ENCODE data around the gene HAO2.
"Not testable (repeated sequence)": the region's sequence is repeated elsewhere in the genome, so short reads cannot be mapped to it uniquely, and the experiment has no call there.

Gene HAO2

DNA sequence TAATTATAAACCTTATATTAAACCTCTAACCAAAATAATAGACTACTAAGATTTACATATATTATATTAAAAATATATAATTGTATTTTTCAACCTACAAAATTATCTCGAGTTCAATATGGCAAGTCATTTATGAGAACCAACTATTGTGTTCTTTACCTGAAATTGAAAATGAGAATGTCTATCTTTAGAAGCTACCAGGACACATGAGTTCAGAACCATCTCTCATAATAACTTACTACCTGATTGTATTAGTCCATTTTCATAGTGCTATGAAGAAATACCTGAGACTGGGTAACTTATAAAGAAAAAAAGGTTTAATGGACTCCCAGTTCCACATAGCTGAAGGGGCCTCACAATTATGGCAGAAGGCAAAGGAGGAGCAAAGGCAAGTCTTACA is 6.8 kb downstream of the HAO2 start:
- H3K27me3 ChIP-seq (ENCODE audit: control insufficient read depth in 1 of 2, insufficient read depth in 2 of 2, low read length in 2 of 2) = no peaks in the 10 kb centered on the region
- no peak overlapping the region for H3K27ac ChIP-seq (ENCODE audit: low read depth, low read length)
- H3K9me3 ChIP-seq (ENCODE audit: control insufficient read depth in 1 of 2, low read length in 2 of 2) = no peaks in the 10 kb centered on the region
- no peak overlapping the region for H3K9ac ChIP-seq (ENCODE audit: low read depth in 1 of 2, low read length in 2 of 2)
- H3K4me3 ChIP-seq (ENCODE audit: low read depth in 1 of 2, low read length in 2 of 2) = no peak overlapping the region
- H3K4me1 ChIP-seq (ENCODE audit: control insufficient read depth in 1 of 2, insufficient read depth in 2 of 2, low read length in 2 of 2) = peaks cover 0 to 20% of the 10 kb centered on the region in 2 donors
- no peaks in the 10 kb centered on the region for H3K36me3 ChIP-seq (ENCODE audit: control insufficient read depth in 1 of 2, insufficient read depth in 2 of 2, low read length in 2 of 2)

DNA sequence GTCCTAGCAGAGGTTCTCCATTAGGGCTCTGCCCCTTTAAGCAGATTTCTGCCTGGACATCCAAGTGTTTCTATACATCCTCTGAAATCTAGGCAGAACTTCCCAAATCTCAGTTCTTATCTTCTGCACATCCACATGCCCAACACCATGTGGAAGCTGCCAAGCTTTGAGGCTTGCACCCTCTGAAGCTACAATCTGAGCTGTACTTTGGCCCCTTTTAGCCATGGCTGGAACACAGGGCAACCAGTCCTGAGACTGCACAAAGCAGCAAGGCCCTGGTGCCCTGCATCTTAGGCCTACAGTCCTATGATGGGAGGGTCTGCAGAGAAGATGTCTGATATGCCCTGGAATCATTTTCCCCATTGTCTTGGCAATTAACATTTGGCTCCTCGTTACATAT is 8.0 kb downstream of the HAO2 start:
- Histone ChIP-seq H3K27me3 (ENCODE audit: control insufficient read depth in 1 of 2, insufficient read depth in 2 of 2, low read length in 2 of 2) (no peaks in the 10 kb centered on the region), H3K27ac (ENCODE audit: low read depth, low read length) (no peak overlapping the region), H3K4me1 (ENCODE audit: control insufficient read depth in 1 of 2, insufficient read depth in 2 of 2, low read length in 2 of 2) (peaks cover 0 to 20% of the 10 kb centered on the region in 2 donors), H3K9ac (ENCODE audit: low read depth in 1 of 2, low read length in 2 of 2) (no peak overlapping the region), H3K4me3 (ENCODE audit: low read depth in 1 of 2, low read length in 2 of 2) (no peak overlapping the region), H3K9me3 (ENCODE audit: control insufficient read depth in 1 of 2, low read length in 2 of 2) (no peaks in the 10 kb centered on the region), H3K36me3 (ENCODE audit: control insufficient read depth in 1 of 2, insufficient read depth in 2 of 2, low read length in 2 of 2) (no peaks in the 10 kb centered on the region)

DNA sequence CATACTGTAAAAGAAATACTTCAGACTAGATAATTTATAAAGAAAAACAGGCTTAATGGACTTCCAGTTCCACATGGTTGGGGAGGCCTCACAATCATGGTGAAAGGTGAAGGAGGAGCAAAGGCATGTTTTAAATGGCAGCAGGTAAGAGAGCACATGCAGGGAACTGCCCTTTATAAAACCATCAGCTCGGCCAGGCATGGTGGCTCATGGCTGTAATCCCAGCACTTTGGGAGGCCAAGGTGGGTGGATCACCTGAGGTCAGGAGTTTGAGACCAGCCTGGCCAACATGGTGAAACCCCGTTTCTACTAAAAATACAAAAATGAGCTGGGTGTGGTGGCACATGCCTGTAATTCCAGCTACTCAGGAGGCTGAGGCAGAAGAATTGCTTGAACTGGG is 9.0 kb downstream of the HAO2 start:
- H3K36me3 ChIP-seq (ENCODE audit: control insufficient read depth in 1 of 2, insufficient read depth in 2 of 2, low read length in 2 of 2); H3K27me3 ChIP-seq (ENCODE audit: control insufficient read depth in 1 of 2, insufficient read depth in 2 of 2, low read length in 2 of 2); H3K27ac ChIP-seq (ENCODE audit: low read depth, low read length); H3K9me3 ChIP-seq (ENCODE audit: control insufficient read depth in 1 of 2, low read length in 2 of 2); H3K9ac ChIP-seq (ENCODE audit: low read depth in 1 of 2, low read length in 2 of 2); H3K4me3 ChIP-seq (ENCODE audit: low read depth in 1 of 2, low read length in 2 of 2): not testable (repeated sequence)
- H3K4me1 ChIP-seq (ENCODE audit: control insufficient read depth in 1 of 2, insufficient read depth in 2 of 2, low read length in 2 of 2) = peaks cover 0 to 14% of the 10 kb centered on the region in 2 donors

DNA sequence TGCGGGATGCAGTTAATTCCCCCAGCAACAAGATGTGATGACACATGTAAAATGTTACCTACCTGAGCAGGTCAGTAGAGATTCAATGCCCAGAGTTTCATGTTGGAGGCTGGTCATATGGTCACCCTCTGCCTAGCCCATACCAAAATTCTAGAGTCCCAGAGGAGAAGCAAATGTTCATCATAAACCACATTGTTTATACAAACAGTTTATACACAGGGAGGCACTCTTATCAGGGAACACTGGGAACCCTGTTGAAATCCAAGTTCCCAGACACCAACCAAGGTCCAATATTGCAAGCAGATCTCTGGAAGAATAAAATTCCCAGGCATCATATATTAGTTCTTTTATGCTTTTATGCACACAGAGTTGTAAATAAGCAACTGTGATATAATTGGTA is 10.5 kb downstream of the HAO2 start:
- Histone ChIP-seq H3K9me3 (ENCODE audit: control insufficient read depth in 1 of 2, low read length in 2 of 2) (no peaks in the 10 kb centered on the region), H3K27ac (ENCODE audit: low read depth, low read length) (no peak overlapping the region), H3K9ac (ENCODE audit: low read depth in 1 of 2, low read length in 2 of 2) (no peak overlapping the region), H3K4me3 (ENCODE audit: low read depth in 1 of 2, low read length in 2 of 2) (no peak overlapping the region), H3K36me3 (ENCODE audit: control insufficient read depth in 1 of 2, insufficient read depth in 2 of 2, low read length in 2 of 2) (no peaks in the 10 kb centered on the region), H3K4me1 (ENCODE audit: control insufficient read depth in 1 of 2, insufficient read depth in 2 of 2, low read length in 2 of 2) (peaks cover 0 to 8% of the 10 kb centered on the region in 2 donors), H3K27me3 (ENCODE audit: control insufficient read depth in 1 of 2, insufficient read depth in 2 of 2, low read length in 2 of 2) (no peaks in the 10 kb centered on the region)

DNA sequence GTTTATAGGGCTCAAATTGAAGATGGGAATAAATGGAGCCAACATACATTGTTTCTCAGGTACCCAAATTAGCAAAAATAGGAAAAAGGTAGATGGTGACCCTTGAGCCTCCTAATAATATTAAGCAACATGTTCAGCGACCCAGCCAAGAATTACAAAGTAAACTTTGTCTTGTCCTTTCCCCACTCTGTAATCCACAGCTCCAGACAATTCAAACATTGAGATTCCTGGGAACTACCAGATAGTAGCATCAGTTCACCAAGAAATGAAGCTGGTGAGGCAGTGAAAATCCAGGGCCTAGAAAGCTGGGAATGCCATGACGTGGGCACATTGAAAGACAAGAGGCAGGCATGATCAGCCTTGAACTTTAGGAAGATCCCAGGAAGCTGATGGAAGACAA is 11.7 kb downstream of the HAO2 start:
- Histone ChIP-seq H3K27ac (ENCODE audit: low read depth, low read length) (no peak overlapping the region), H3K4me1 (ENCODE audit: control insufficient read depth in 1 of 2, insufficient read depth in 2 of 2, low read length in 2 of 2) (no peaks in the 10 kb centered on the region), H3K27me3 (ENCODE audit: control insufficient read depth in 1 of 2, insufficient read depth in 2 of 2, low read length in 2 of 2) (no peaks in the 10 kb centered on the region), H3K4me3 (ENCODE audit: low read depth in 1 of 2, low read length in 2 of 2) (no peak overlapping the region), H3K9ac (ENCODE audit: low read depth in 1 of 2, low read length in 2 of 2) (no peak overlapping the region), H3K9me3 (ENCODE audit: control insufficient read depth in 1 of 2, low read length in 2 of 2) (no peaks in the 10 kb centered on the region), H3K36me3 (ENCODE audit: control insufficient read depth in 1 of 2, insufficient read depth in 2 of 2, low read length in 2 of 2) (no peaks in the 10 kb centered on the region)

DNA sequence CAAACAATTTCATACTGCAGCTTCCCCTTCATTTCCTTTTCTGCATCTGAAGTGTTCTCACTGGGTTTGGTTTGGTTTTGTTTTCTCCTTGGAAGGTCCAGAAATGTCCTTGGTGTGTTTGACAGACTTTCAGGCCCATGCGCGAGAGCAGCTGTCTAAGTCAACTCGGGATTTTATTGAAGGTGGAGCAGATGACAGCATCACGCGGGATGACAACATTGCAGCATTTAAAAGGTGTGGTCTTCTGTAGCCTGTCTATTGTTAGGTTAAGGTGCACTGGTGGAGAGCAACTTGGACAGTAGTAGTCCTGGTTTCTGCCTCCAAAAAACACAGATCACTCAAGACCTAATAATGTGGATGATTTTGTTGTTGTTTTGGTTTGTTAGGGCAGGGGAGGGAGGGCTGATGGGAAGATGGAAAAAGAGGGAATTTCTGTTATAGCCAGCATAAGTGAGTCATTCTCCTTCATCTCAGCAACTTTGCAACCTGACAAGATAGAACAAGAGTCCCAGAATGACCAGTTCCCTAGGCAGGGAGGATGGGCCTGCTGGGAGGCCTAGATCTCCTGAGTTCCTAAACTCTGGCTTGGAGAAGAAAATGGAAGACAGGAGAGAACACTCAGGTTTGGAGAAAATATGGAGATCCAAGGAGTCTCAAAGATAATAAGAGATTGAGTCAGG is 12.5 kb downstream of the HAO2 start:
- Histone ChIP-seq H3K9me3 (ENCODE audit: control insufficient read depth in 1 of 2, low read length in 2 of 2) (no peaks in the 10 kb centered on the region), H3K4me1 (ENCODE audit: control insufficient read depth in 1 of 2, insufficient read depth in 2 of 2, low read length in 2 of 2) (no peaks in the 10 kb centered on the region), H3K4me3 (ENCODE audit: low read depth in 1 of 2, low read length in 2 of 2) (no peak overlapping the region), H3K9ac (ENCODE audit: low read depth in 1 of 2, low read length in 2 of 2) (no peak overlapping the region), H3K27ac (ENCODE audit: low read depth, low read length) (no peak overlapping the region), H3K27me3 (ENCODE audit: control insufficient read depth in 1 of 2, insufficient read depth in 2 of 2, low read length in 2 of 2) (no peaks in the 10 kb centered on the region), H3K36me3 (ENCODE audit: control insufficient read depth in 1 of 2, insufficient read depth in 2 of 2, low read length in 2 of 2) (no peaks in the 10 kb centered on the region)

DNA sequence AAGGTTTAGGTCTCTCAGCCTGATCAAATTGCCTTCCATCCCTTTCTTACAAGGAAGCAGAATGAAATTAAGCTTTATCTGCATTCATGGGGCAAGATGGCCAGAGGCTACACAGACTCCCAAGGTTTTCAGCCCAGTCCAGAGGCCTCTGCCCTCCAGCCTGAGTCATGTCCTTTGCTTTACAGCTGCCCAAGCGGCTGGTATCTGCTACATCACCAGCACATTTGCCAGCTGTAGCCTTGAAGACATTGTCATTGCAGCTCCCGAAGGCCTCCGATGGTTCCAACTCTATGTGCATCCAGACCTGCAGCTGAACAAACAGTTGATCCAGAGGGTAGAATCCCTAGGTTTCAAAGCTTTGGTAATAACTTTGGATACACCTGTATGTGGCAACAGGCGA is 16.0 kb downstream of the HAO2 start:
- H3K4me3 ChIP-seq (ENCODE audit: low read depth in 1 of 2, low read length in 2 of 2) = no peak overlapping the region
- no peak overlapping the region for H3K27ac ChIP-seq (ENCODE audit: low read depth, low read length)
- H3K27me3 ChIP-seq (ENCODE audit: control insufficient read depth in 1 of 2, insufficient read depth in 2 of 2, low read length in 2 of 2) = peaks cover 0 to 4% of the 10 kb centered on the region in 2 donors
- no peaks in the 10 kb centered on the region for H3K36me3 ChIP-seq (ENCODE audit: control insufficient read depth in 1 of 2, insufficient read depth in 2 of 2, low read length in 2 of 2)
- H3K4me1 ChIP-seq (ENCODE audit: control insufficient read depth in 1 of 2, insufficient read depth in 2 of 2, low read length in 2 of 2) = no peaks in the 10 kb centered on the region
- H3K9me3 ChIP-seq (ENCODE audit: control insufficient read depth in 1 of 2, low read length in 2 of 2) = no peaks in the 10 kb centered on the region
- H3K9ac ChIP-seq (ENCODE audit: low read depth in 1 of 2, low read length in 2 of 2) = no peak overlapping the region

DNA sequence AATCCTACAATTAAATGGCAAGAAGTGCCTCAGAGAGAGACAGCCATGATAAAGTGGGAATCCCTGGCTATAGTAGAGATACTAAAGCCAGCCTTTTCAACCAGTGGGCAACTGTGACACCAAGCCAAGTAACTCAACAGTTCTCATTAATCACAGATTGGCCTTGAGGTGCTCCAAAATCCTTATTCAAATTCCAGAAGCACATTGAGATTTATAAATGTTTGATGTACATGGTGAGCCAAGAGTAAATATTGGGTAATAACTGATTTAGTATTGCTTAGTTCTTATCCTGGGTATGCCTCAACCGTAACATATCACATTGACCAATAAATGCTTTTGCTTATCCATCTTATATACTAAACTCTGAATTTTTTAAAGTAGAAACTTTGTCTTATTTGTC is 17.1 kb downstream of the HAO2 start:
- H3K4me1 ChIP-seq (ENCODE audit: control insufficient read depth in 1 of 2, insufficient read depth in 2 of 2, low read length in 2 of 2) = no peaks in the 10 kb centered on the region
- no peak overlapping the region for H3K27ac ChIP-seq (ENCODE audit: low read depth, low read length)
- no peak overlapping the region for H3K4me3 ChIP-seq (ENCODE audit: low read depth in 1 of 2, low read length in 2 of 2)
- peaks cover 0 to 4% of the 10 kb centered on the region in 2 donors for H3K27me3 ChIP-seq (ENCODE audit: control insufficient read depth in 1 of 2, insufficient read depth in 2 of 2, low read length in 2 of 2)
- no peaks in the 10 kb centered on the region for H3K36me3 ChIP-seq (ENCODE audit: control insufficient read depth in 1 of 2, insufficient read depth in 2 of 2, low read length in 2 of 2)
- no peak overlapping the region for H3K9ac ChIP-seq (ENCODE audit: low read depth in 1 of 2, low read length in 2 of 2)
- H3K9me3 ChIP-seq (ENCODE audit: control insufficient read depth in 1 of 2, low read length in 2 of 2) = no peaks in the 10 kb centered on the region

DNA sequence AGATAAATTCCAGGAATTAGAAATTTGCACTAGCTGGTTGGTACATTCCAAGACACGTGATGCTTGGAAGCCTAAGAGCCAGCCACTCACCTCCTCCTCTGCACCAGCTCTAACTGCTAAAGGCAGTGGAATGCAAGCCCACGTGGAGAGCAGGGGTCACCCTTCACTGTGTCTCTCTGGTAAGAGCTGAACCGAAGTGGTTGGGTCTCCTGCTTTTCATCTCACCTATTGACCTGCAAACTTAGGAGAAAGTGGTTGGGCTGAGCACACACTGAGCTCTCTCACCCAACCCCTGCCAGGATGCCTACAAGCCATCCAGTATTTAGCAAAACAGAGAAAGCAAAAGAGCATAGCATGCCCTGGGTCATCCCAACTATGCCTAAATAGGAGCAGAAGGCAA is 19.3 kb downstream of the HAO2 start:
- H3K4me3 ChIP-seq (ENCODE audit: low read depth in 1 of 2, low read length in 2 of 2) = no peak overlapping the region
- H3K4me1 ChIP-seq (ENCODE audit: control insufficient read depth in 1 of 2, insufficient read depth in 2 of 2, low read length in 2 of 2) = no peaks in the 10 kb centered on the region
- H3K27ac ChIP-seq (ENCODE audit: low read depth, low read length) = no peak overlapping the region

DNA sequence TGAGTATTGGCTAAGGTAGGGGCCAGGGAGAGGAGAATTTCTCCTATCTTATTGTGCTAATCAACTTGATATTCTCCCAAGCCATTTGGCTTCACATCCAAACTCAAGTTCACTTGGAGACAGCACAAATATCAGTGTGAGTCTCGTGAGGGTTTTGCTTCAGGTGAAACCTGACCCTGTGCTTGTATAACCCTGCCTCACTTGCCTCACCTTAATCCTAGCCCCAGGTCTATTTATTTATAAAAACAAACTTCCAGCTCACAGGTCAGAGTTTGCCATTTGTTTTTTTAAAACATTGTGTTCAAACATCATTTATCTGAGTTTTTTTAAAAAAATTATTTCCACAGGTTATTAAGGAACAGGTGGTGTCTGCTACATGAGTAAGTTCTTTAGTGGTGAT is 19.9 kb downstream of the HAO2 start:
- H3K27me3 ChIP-seq (ENCODE audit: control insufficient read depth in 1 of 2, insufficient read depth in 2 of 2, low read length in 2 of 2) = peaks cover 0 to 4% of the 10 kb centered on the region in 2 donors
- H3K27ac ChIP-seq (ENCODE audit: low read depth, low read length) = no peak overlapping the region
- no peak overlapping the region for H3K9ac ChIP-seq (ENCODE audit: low read depth in 1 of 2, low read length in 2 of 2)
- H3K4me1 ChIP-seq (ENCODE audit: control insufficient read depth in 1 of 2, insufficient read depth in 2 of 2, low read length in 2 of 2) = peaks cover 0 to 2% of the 10 kb centered on the region in 2 donors
- no peaks in the 10 kb centered on the region for H3K36me3 ChIP-seq (ENCODE audit: control insufficient read depth in 1 of 2, insufficient read depth in 2 of 2, low read length in 2 of 2)
- H3K4me3 ChIP-seq (ENCODE audit: low read depth in 1 of 2, low read length in 2 of 2) = no peak overlapping the region
- H3K9me3 ChIP-seq (ENCODE audit: control insufficient read depth in 1 of 2, low read length in 2 of 2) = no peaks in the 10 kb centered on the region

More for the DNA sequence above, 19.3 kb downstream of the HAO2 start:
- peaks cover 0 to 4% of the 10 kb centered on the region in 2 donors for H3K27me3 ChIP-seq (ENCODE audit: control insufficient read depth in 1 of 2, insufficient read depth in 2 of 2, low read length in 2 of 2)
- no peaks in the 10 kb centered on the region for H3K36me3 ChIP-seq (ENCODE audit: control insufficient read depth in 1 of 2, insufficient read depth in 2 of 2, low read length in 2 of 2)
- no peak overlapping the region for H3K9ac ChIP-seq (ENCODE audit: low read depth in 1 of 2, low read length in 2 of 2)
- no peaks in the 10 kb centered on the region for H3K9me3 ChIP-seq (ENCODE audit: control insufficient read depth in 1 of 2, low read length in 2 of 2)

DNA sequence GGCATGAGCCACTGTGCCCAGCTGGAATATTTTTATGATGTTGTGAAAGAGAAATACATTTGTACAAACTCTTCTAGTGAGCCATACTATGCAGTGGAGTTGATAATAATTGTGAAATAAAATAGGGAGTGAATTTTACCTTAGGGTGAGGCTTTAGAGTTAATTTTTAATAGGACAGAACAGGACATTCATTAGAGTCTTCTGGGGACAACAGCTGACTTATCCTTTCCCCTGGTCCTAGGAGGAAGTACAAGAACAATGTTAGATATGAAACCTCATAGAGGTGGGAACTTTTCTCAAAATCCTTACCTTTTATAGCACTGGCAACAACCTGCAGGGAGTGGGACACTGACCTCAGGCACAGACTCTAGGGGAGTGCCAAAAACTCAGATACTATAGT is 21.9 kb downstream of the HAO2 start:
- Histone ChIP-seq H3K9me3 (ENCODE audit: control insufficient read depth in 1 of 2, low read length in 2 of 2) (no peaks in the 10 kb centered on the region), H3K9ac (ENCODE audit: low read depth in 1 of 2, low read length in 2 of 2) (no peak overlapping the region), H3K4me1 (ENCODE audit: control insufficient read depth in 1 of 2, insufficient read depth in 2 of 2, low read length in 2 of 2) (peaks cover 0 to 9% of the 10 kb centered on the region in 2 donors), H3K36me3 (ENCODE audit: control insufficient read depth in 1 of 2, insufficient read depth in 2 of 2, low read length in 2 of 2) (no peaks in the 10 kb centered on the region), H3K27ac (ENCODE audit: low read depth, low read length) (no peak overlapping the region), H3K27me3 (ENCODE audit: control insufficient read depth in 1 of 2, insufficient read depth in 2 of 2, low read length in 2 of 2) (peaks cover 0 to 4% of the 10 kb centered on the region in 2 donors), H3K4me3 (ENCODE audit: low read depth in 1 of 2, low read length in 2 of 2) (no peak overlapping the region)
